Trophoblast cell (in vitro differentiated cells and primary cell): Measurements from ENCODE around the gene ISX.

Source experiments
- DNase-seq, 2 donors: peaks; one replicate each; pipeline ENCODE4 v3.0.0-alpha.2; 2016
- H2AFZ ChIP-seq: 2 replicates; pipeline ENCODE4 v1.6.1; 2013; ENCODE audit warnings: low read length, moderate library complexity, mild to moderate bottlenecking; ENCODE audit not compliant: insufficient read depth, poor library complexity
- H2AK5ac ChIP-seq: 2 replicates; pipeline ENCODE4 v1.6.1; 2013; ENCODE audit warnings: mild to moderate bottlenecking, low read length
- H2BK120ac ChIP-seq: 2 replicates; pipeline ENCODE4 v1.6.1; 2013; ENCODE audit warnings: low read length, mild to moderate bottlenecking, moderate library complexity; ENCODE audit not compliant: insufficient read depth, poor library complexity
- H2BK12ac ChIP-seq: 2 replicates; pipeline ENCODE4 v1.6.1; 2013; ENCODE audit warnings: mild to moderate bottlenecking, low read length, moderate library complexity
- H2BK5ac ChIP-seq: 2 replicates; pipeline ENCODE4 v1.6.1; 2013; ENCODE audit warnings: low read length, low read depth, moderate library complexity, mild to moderate bottlenecking; ENCODE audit not compliant: poor library complexity
- H3K14ac ChIP-seq: 2 replicates; pipeline ENCODE4 v1.6.1; 2013; ENCODE audit warnings: mild to moderate bottlenecking, low read length
- H3K18ac ChIP-seq: 2 replicates; pipeline ENCODE4 v1.6.1; 2013; ENCODE audit warnings: mild to moderate bottlenecking, low read length
- H3K23ac ChIP-seq: 2 replicates; pipeline ENCODE4 v1.6.1; 2013; ENCODE audit warnings: low read length
- H3K27ac ChIP-seq: 2 replicates; pipeline ENCODE4 v1.5.1; 2013; ENCODE audit warnings: low read depth, mild to moderate bottlenecking, inconsistent platforms, low read length, moderate library complexity
- H3K27me3 ChIP-seq: 2 replicates; pipeline ENCODE4 v1.6.1; 2013; ENCODE audit warnings: inconsistent platforms, mild to moderate bottlenecking, low read length, moderate library complexity; ENCODE audit not compliant: insufficient read depth
- H3K36me3 ChIP-seq, 2 experiments: 1 replicate in 1 of 2; 2 replicates in 1 of 2; pipeline ENCODE4 v1.6.1; 2013; ENCODE audit warnings: low read length in 2 of 2, mild to moderate bottlenecking in 2 of 2, moderate library complexity in 1 of 2; ENCODE audit not compliant: insufficient read depth in 2 of 2, control insufficient read depth in 1 of 2
- H3K4ac ChIP-seq: 2 replicates; pipeline ENCODE4 v1.6.1; 2013; ENCODE audit warnings: low read depth, mild to moderate bottlenecking, low read length, moderate library complexity
- H3K4me1 ChIP-seq, 2 experiments: 1 replicate in 1 of 2; 2 replicates in 1 of 2; pipeline ENCODE4 v1.6.1; 2013; ENCODE audit warnings: low read length in 2 of 2, mild to moderate bottlenecking in 2 of 2, moderate library complexity in 1 of 2; ENCODE audit not compliant: insufficient read depth in 2 of 2, control insufficient read depth in 1 of 2
- H3K4me2 ChIP-seq: 2 replicates; pipeline ENCODE4 v1.6.1; 2013; ENCODE audit warnings: inconsistent platforms, mild to moderate bottlenecking, low read length, moderate library complexity
- H3K4me3 ChIP-seq: 2 replicates; pipeline ENCODE4 v1.5.1; 2013; ENCODE audit warnings: mild to moderate bottlenecking, low read depth, low read length, inconsistent platforms
- H3K79me1 ChIP-seq: one replicate; pipeline ENCODE4 v1.6.1; 2013; ENCODE audit warnings: low read length
- H3K79me2 ChIP-seq: 2 replicates; pipeline ENCODE4 v1.6.1; 2013; ENCODE audit warnings: low read length, mild to moderate bottlenecking; ENCODE audit not compliant: control insufficient read depth, insufficient read depth, poor library complexity
- H3K9ac ChIP-seq: 2 replicates; pipeline ENCODE4 v1.6.1; 2013; ENCODE audit warnings: mild to moderate bottlenecking, low read length
- H3K9me3 ChIP-seq: 2 replicates; pipeline ENCODE4 v1.6.1; 2013; ENCODE audit warnings: low read depth, mild to moderate bottlenecking, control low read depth, inconsistent platforms, low read length; ENCODE audit not compliant: insufficient read depth
- H4K12ac ChIP-seq: 2 replicates; pipeline ENCODE4 v1.6.1; 2013; ENCODE audit warnings: low read depth, mild to moderate bottlenecking, low read length, moderate library complexity
- H4K8ac ChIP-seq: 2 replicates; pipeline ENCODE4 v1.6.1; 2013; ENCODE audit warnings: low read depth, mild to moderate bottlenecking, low read length, moderate library complexity
- H4K91ac ChIP-seq: one replicate; pipeline ENCODE4 v1.6.1; 2013; ENCODE audit warnings: low read depth, mild to moderate bottlenecking, low read length, moderate library complexity
- WGBS: extraction: QIAGEN DNeasy Blood & Tissue Kit; methylation state at CpG from one replicate; pipeline ENCODE4 v1.1.7; 2013; ENCODE audit warnings: missing lambda C conversion rate; ENCODE audit not compliant: insufficient read length, insufficient coverage; ENCODE audit errors: extremely low coverage; 5-methylcytosine and 5-hydroxymethylcytosine counted together

Gene ISX

DNA sequence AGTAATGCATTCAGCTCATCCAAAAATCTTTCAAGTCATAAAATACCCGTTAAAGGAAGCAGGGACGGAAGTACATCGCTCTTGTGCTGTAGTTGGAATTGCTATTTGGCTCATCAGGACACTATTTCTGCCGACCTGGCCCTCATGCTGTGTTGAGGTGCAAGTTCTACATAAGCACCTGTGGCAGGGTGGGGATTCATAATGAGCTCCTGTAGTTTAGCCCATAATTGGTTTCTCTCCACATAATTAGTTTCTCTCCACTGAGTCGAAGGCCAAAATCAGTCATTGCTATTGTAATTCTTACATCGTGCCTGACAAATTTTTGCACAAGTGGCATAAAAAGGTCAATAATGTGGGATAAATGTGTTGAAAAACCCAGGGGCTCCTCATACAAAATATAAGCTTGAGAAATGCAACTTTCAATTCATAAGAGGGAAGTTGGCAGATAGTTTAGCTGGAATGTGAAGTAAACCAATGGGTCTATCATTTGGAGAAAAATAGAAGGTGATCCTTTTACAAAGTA, 14.9 kb upstream of the ISX start:
- no peak overlapping the region for H2AK5ac ChIP-seq
- H3K18ac ChIP-seq = no peak overlapping the region
- H2BK5ac ChIP-seq = no peak overlapping the region
- no peak overlapping the region for H3K9ac ChIP-seq
- no peak overlapping the region for H3K4me3 ChIP-seq
- no peaks in the 10 kb centered on the region for H3K4me1 ChIP-seq
- no CpG with 5 or more reads among the region's 6 CpGs for WGBS
- no peak overlapping the region for H2BK120ac ChIP-seq
- no peaks in the 10 kb centered on the region for H3K79me1 ChIP-seq
- no peak overlapping the region for H4K91ac ChIP-seq
- H3K23ac ChIP-seq = no peak overlapping the region
- no peak overlapping the region for H3K4me2 ChIP-seq
- no peak overlapping the region for H3K27ac ChIP-seq
- H3K4ac ChIP-seq = no peak overlapping the region
- no peak overlapping the region for H4K8ac ChIP-seq
- no peaks in the 10 kb centered on the region for H3K79me2 ChIP-seq
- DNase-seq = no peak
- no peak overlapping the region for H4K12ac ChIP-seq
- no peak overlapping the region for H2BK12ac ChIP-seq
- no peaks in the 10 kb centered on the region for H3K27me3 ChIP-seq
- H3K9me3 ChIP-seq = no peaks in the 10 kb centered on the region
- H3K36me3 ChIP-seq = no peaks in the 10 kb centered on the region
- H3K14ac ChIP-seq = no peak overlapping the region
- no peak overlapping the region for H2AFZ ChIP-seq

DNA sequence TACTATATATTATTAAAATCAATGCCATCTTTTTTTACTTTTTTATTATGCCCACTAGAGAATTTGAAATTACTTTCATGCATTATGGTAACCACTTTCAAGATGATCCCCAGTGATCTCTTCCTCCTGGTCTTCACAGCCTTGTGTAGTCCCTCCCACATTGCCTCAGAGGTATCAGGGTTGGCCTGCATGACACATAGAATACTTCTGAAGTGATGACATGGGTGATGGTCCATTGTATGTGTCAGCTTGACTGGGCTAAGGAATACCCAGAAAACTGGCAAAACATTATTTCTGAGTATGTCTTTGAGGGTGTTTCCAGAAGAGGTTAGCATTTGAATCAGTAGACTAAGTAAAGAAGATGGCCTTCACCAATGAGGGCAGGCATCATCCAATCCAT, 14.2 kb upstream of the ISX start:
- H3K27ac ChIP-seq = no peak overlapping the region
- H3K4me2 ChIP-seq = no peak overlapping the region
- H4K8ac ChIP-seq = no peak overlapping the region
- H3K14ac ChIP-seq = no peak overlapping the region
- no peak overlapping the region for H3K4ac ChIP-seq
- H3K9me3 ChIP-seq = no peaks in the 10 kb centered on the region
- H3K36me3 ChIP-seq = no peaks in the 10 kb centered on the region
- no peak overlapping the region for H2AK5ac ChIP-seq
- no peaks in the 10 kb centered on the region for H3K79me1 ChIP-seq
- H4K12ac ChIP-seq = no peak overlapping the region
- no peak overlapping the region for H2BK5ac ChIP-seq
- H2BK120ac ChIP-seq = no peak overlapping the region
- H3K23ac ChIP-seq = no peak overlapping the region
- no peaks in the 10 kb centered on the region for H3K27me3 ChIP-seq
- H3K4me1 ChIP-seq = no peaks in the 10 kb centered on the region
- no peak overlapping the region for H3K18ac ChIP-seq
- DNase-seq = no peak
- H3K9ac ChIP-seq = no peak overlapping the region
- H4K91ac ChIP-seq = no peak overlapping the region
- no peak overlapping the region for H2AFZ ChIP-seq
- H2BK12ac ChIP-seq = no peak overlapping the region
- no peak overlapping the region for H3K4me3 ChIP-seq
- no peaks in the 10 kb centered on the region for H3K79me2 ChIP-seq

DNA sequence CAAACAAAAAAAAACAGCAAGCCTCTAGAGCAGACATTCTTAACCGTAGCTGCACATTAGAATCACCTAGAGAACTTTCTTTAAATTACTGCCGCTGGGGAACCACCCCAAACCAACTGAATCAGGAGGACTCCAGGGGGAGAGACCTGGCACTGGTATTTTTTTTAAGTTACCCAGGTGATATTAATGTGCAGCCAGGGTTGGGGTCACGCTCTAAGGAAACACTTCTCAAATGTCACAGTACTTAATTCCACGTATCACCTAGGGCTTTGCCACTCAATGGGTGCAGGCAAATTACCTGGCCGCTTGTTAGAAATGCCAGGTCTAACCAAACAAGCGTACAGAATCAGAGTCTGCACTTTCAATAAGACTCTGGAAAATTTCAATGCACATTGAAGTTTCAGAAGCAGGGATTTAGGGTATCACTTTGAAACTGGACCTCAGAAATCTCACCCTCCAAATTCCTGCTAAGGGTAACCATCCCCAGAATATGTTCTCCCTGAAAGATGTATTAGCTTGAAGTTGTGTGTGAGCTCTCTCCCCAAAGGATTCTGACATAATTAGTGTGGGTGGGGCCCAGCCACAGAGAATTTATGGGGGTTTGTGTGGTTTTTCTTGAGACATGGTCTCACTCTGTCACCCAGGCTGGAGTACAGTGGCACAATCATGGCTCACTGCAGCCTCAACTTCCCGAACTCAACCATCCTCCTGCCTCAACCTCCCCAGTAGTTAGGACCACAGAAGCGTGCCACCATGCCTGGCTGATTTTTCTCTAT, 12.7 kb upstream of the ISX start:
- Histone ChIP-seq H2BK120ac (no peak overlapping the region), H3K79me2 (no peaks in the 10 kb centered on the region), H3K27ac (no peak overlapping the region), H2AFZ (no peak overlapping the region), H3K27me3 (no peaks in the 10 kb centered on the region), H2BK5ac (no peak overlapping the region), H3K9ac (no peak overlapping the region), H3K4me1 (no peaks in the 10 kb centered on the region), H3K4me3 (no peak overlapping the region), H3K23ac (no peak overlapping the region), H3K36me3 (no peaks in the 10 kb centered on the region), H3K9me3 (no peaks in the 10 kb centered on the region), H2BK12ac (no peak overlapping the region), H4K8ac (no peak overlapping the region), H4K91ac (no peak overlapping the region), H3K4me2 (no peak overlapping the region), H2AK5ac (no peak overlapping the region), H3K18ac (no peak overlapping the region), H3K79me1 (no peaks in the 10 kb centered on the region), H4K12ac (no peak overlapping the region), H3K14ac (no peak overlapping the region), H3K4ac (no peak overlapping the region)
- no CpG with 5 or more reads among the region's 8 CpGs for WGBS
- no peak for DNase-seq

DNA sequence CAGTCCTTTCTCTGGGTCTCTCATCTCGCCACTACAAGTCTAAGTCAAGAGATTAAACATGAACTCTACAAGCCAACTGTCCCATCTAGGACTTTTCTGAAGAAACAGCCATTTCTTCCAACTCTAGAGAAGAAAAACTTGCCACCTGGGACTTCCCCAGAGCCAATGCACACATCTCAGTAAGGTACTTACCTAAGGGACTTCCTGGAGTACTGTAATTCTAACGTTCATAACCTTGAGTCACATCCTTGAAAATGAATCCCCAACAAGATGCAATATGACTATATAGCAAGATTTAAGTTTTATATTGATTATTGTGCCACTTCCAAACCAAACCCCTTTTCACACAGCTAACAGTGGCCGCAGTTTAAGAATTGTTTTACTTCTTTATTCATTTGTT, 11.9 kb upstream of the ISX start:
- DNase-seq = no peak
- no peak overlapping the region for H2AFZ ChIP-seq
- no peak overlapping the region for H3K4ac ChIP-seq
- no peak overlapping the region for H2BK12ac ChIP-seq
- no peak overlapping the region for H2AK5ac ChIP-seq
- no peaks in the 10 kb centered on the region for H3K4me1 ChIP-seq
- H4K8ac ChIP-seq = no peak overlapping the region
- no peaks in the 10 kb centered on the region for H3K36me3 ChIP-seq
- H3K4me2 ChIP-seq = no peak overlapping the region
- no peak overlapping the region for H3K18ac ChIP-seq
- H2BK5ac ChIP-seq = no peak overlapping the region
- H3K4me3 ChIP-seq = no peak overlapping the region
- no peak overlapping the region for H4K12ac ChIP-seq
- no peak overlapping the region for H3K14ac ChIP-seq
- no peaks in the 10 kb centered on the region for H3K79me1 ChIP-seq
- H3K23ac ChIP-seq = no peak overlapping the region
- H3K9ac ChIP-seq = no peak overlapping the region
- H3K9me3 ChIP-seq = no peaks in the 10 kb centered on the region
- no peak overlapping the region for H3K27ac ChIP-seq
- H2BK120ac ChIP-seq = no peak overlapping the region
- no CpG with 5 or more reads among the region's 3 CpGs for WGBS
- H3K27me3 ChIP-seq = no peaks in the 10 kb centered on the region
- H4K91ac ChIP-seq = no peak overlapping the region
- no peaks in the 10 kb centered on the region for H3K79me2 ChIP-seq
